Esophagus squamous epithelium (tissue), 5 donors: Measurements from ENCODE around the gene MMS19. TPM values are rescaled to one million over a fixed set of nuclear protein-coding genes. Genes with fewer than 3 reads are reported as not detected.
A peak's percentile ranks its signal among the peaks of the same experiment; 100 is the strongest.

Source experiments
- DNase-seq: peaks from one replicate; lab custom pipeline; 2025; lab: John Stamatoyannopoulos, UW
- H3K27ac ChIP-seq, 4 donors: fragments of 200-600 bp; sonication (generic); one replicate each; pipeline ENCODE4 v1.5.1; 2016 to 2019; ENCODE audit warnings: mild to moderate bottlenecking in 1 of 4
- H3K27me3 ChIP-seq, 4 donors: fragments of 200-600 bp; sonication (generic); 1 replicate in 3 of 4; 2 replicates in 1 of 4; pipeline versions ENCODE4 v1.5.1 to v1.6.0; 2017 to 2021; ENCODE audit warnings: antibody characterized with exemption in 1 of 4
- H3K36me3 ChIP-seq, 3 donors: fragments of 200-600 bp; sonication (generic); one replicate each; pipeline ENCODE4 v1.5.1; 2016 to 2019
- H3K4me1 ChIP-seq, 3 donors: fragments of 200-600 bp; sonication (generic); one replicate each; pipeline ENCODE4 v1.5.1; 2017 to 2019
- H3K4me3 ChIP-seq, 4 donors: fragments of 200-600 bp; sonication (generic); 1 replicate in 3 of 4; 2 replicates in 1 of 4; pipeline ENCODE4 v1.5.1; 2016 to 2019; ENCODE audit warnings: mild to moderate bottlenecking in 2 of 4, moderate library complexity in 1 of 4
- H3K9me3 ChIP-seq, 3 donors: fragments of 200-600 bp; sonication (generic); one replicate each; pipeline ENCODE4 v1.5.1; 2016 to 2019
- CTCF ChIP-seq, 6 experiments: fragments of 450-650 bp in 4 of 6; fragments of 200-600 bp in 2 of 6; sonication (generic) in 2 of 6; IDR thresholded peaks; one replicate each; pipeline ENCODE4 v1.5.1; 2016 to 2019; ENCODE audit warnings: antibody characterized with exemption in 6 of 6, mild to moderate bottlenecking in 4 of 6, moderate library complexity in 4 of 6
- POLR2A ChIP-seq, 4 donors: fragments of 450-650 bp; IDR thresholded peaks; one replicate each; pipeline ENCODE4 v1.6.1; 2017; ENCODE audit warnings: antibody characterized with exemption in 4 of 4, mild to moderate bottlenecking in 4 of 4, moderate library complexity in 3 of 4
- WGBS, 2 donors: methylation state at CpG; one replicate each; pipeline ENCODE4 v1.1.5; 2018; 5-methylcytosine and 5-hydroxymethylcytosine counted together
- intact Hi-C: fragments of 100-400 bp; cut with DNase I; formaldehyde crosslinking; loops from one replicate; pipeline ENCODE4 v1.15.0; 2022
- total RNA-seq, 4 donors: library from RNA; depleted of rRNA; stranded (reverse); fragments of >200 nt; gene quantifications; one replicate each; pipeline ENCODE4 v1.1.0, GENCODE V29; 2016
- donor health status: DM: yes; HTN: yes; CAD: no.

Gene MMS19
- total RNA-seq, 4 donors from 2014 or later, result 57.7 to 93.3 (median 65.1) TPM

- intact Hi-C loops, result no loop called here
- Histone ChIP-seq H3K4me1 (peaks cover 8 to 50% (median 17%) of the 10 kb centered on the region in 3 donors), H3K27me3 (no peaks in the 10 kb centered on the region), H3K36me3 (no peaks in the 10 kb centered on the region), H3K4me3 (no peak overlapping the region), H3K9me3 (no peaks in the 10 kb centered on the region), H3K27ac (no peak overlapping the region)
- no peak for DNase-seq
- 50 to 71% methylated on average over 2 of the region's 2 CpGs for WGBS, 2 donors
- TF ChIP-seq CTCF (IDR thresholded peaks at IDR 0.05) (no peak), POLR2A (IDR thresholded peaks at IDR 0.05) (no peak)
These were observed 21.1 kb upstream of the MMS19 start for GRCh38 chr10:97519342-97519741.

GRCh38 chr10:97518301-97519043 is 20.2 kb upstream of the MMS19 start:
- DNase-seq, result no peak
- no peak for TF ChIP-seq POLR2A (IDR thresholded peaks at IDR 0.05)
- no peak for TF ChIP-seq CTCF (IDR thresholded peaks at IDR 0.05)
- Histone ChIP-seq H3K27ac (peak overlapping the region in 3 of 4 donors; percentile 14 to 60 (median 49)), H3K36me3 (no peaks in the 10 kb centered on the region), H3K9me3 (no peaks in the 10 kb centered on the region), H3K4me1 (peaks cover 8 to 50% (median 17%) of the 10 kb centered on the region in 3 donors), H3K27me3 (no peaks in the 10 kb centered on the region), H3K4me3 (no peak overlapping the region)
- intact Hi-C loops, result no loop called here
- 15 to 17% methylated on average over 9 of the region's 10 CpGs for WGBS, 2 donors

GRCh38 chr10:97517778-97518300 is 19.6 kb upstream of the MMS19 start:
- WGBS, 2 donors, result 54 to 63% methylated on average over 3 to 6 of the region's 6 CpGs
- Histone ChIP-seq H3K27me3 (no peaks in the 10 kb centered on the region), H3K4me1 (peaks cover 8 to 50% (median 17%) of the 10 kb centered on the region in 3 donors)

GRCh38 chr10:97517096-97517750 is 19.0 kb upstream of the MMS19 start:
- Histone ChIP-seq H3K4me3 (no peak overlapping the region), H3K27ac (peak overlapping the region in 3 of 4 donors; percentile 14 to 60 (median 49)), H3K27me3 (no peaks in the 10 kb centered on the region), H3K9me3 (no peaks in the 10 kb centered on the region), H3K36me3 (no peaks in the 10 kb centered on the region), H3K4me1 (peaks cover 8 to 50% (median 17%) of the 10 kb centered on the region in 3 donors)
- no peak for DNase-seq
- TF ChIP-seq POLR2A (IDR thresholded peaks at IDR 0.05), result no peak
- no peak for TF ChIP-seq CTCF (IDR thresholded peaks at IDR 0.05)
- intact Hi-C loops, result no loop called here
- WGBS, 2 donors, result 84 to 86% methylated on average over 4 to 5 of the region's 15 CpGs

More at GRCh38 chr10:97517778-97518300, 19.6 kb upstream of the MMS19 start:
- DNase-seq, result no peak
- intact Hi-C loops, result no loop called here
- Histone ChIP-seq H3K36me3 (no peaks in the 10 kb centered on the region), H3K27ac (peak overlapping the region in 3 of 4 donors; percentile 14 to 60 (median 49)), H3K9me3 (no peaks in the 10 kb centered on the region), H3K4me3 (no peak overlapping the region)
- no peak for TF ChIP-seq POLR2A (IDR thresholded peaks at IDR 0.05)
- TF ChIP-seq CTCF (IDR thresholded peaks at IDR 0.05), result no peak
